Psoas muscle (tissue), 8 donors: ENCODE results near the gene IGF2BP1. TPM values are rescaled to one million over a fixed set of nuclear protein-coding genes. Genes with fewer than 3 reads are reported as not detected.

Experiments used
- ATAC-seq, 4 donors: fragments of 200-7000 bp; cut with Tn5 transposase; one replicate each; pipeline ENCODE4 v1.9.1; 2020; ENCODE audit warnings: moderate library complexity in 3 of 4, mild to moderate bottlenecking in 2 of 4
- DNase-seq, 2 donors: peaks; one replicate each; pipeline ENCODE4 v3.0.0-alpha.2; 2020
- H3K27ac ChIP-seq: fragments of 200-600 bp; one replicate; pipeline ENCODE4 v1.8.0; 2022
- H3K27me3 ChIP-seq, 3 donors: fragments of 200-600 bp in 1 of 3; one replicate each; pipeline versions ENCODE4 v1.6.1 to v1.8.0; 2013 to 2022; ENCODE audit warnings: low read length in 2 of 3, mild to moderate bottlenecking in 2 of 3, moderate library complexity in 1 of 3; ENCODE audit not compliant: insufficient read depth in 3 of 3
- H3K36me3 ChIP-seq, 2 donors: fragments of 200-600 bp in 1 of 2; one replicate each; pipeline versions ENCODE4 v1.6.1 to v1.8.0; 2013 to 2022; ENCODE audit warnings: low read depth in 1 of 2, mild to moderate bottlenecking in 1 of 2, moderate library complexity in 1 of 2; ENCODE audit not compliant: insufficient read depth in 1 of 2
- H3K4me1 ChIP-seq: fragments of 200-600 bp; one replicate; pipeline ENCODE4 v1.8.0; 2022
- H3K4me3 ChIP-seq: fragments of 200-600 bp; one replicate; pipeline ENCODE4 v1.8.0; 2022; ENCODE audit warnings: mild to moderate bottlenecking
- H3K9me3 ChIP-seq: fragments of 200-600 bp; one replicate; pipeline ENCODE4 v1.8.0; 2022
- WGBS, 3 donors: extraction: QIAGEN DNeasy Blood & Tissue Kit; methylation state at CpG; one replicate each; pipeline versions ENCODE4 v1.1.6 to v1.1.7; 2013; 5-methylcytosine and 5-hydroxymethylcytosine counted together
- intact Hi-C, 2 donors: fragments of 100-400 bp; cut with DNase I; formaldehyde crosslinking; loops; one replicate each; pipeline versions ENCODE4 v1.11.0 to v1.14.2; 2022
- polyA plus RNA-seq, 3 donors: library from polyadenylated mRNA; stranded (reverse); fragments of 200-250 nt; gene quantifications; one replicate each; pipeline ENCODE4 v1.2.3, GENCODE V29; 2013
- total RNA-seq, 4 donors: library from RNA; stranded (reverse); fragmentation: NEBNext Ultra II Directional in 2 of 4; extraction: Animal tissue kit (Norgen Biotek cat#: 25700) in 2 of 4; gene quantifications; one replicate each; pipeline versions ENCODE4 v1.2.1 to v1.2.4, GENCODE V29; 2021 to 2023
- TF ChIP-seq, protein P1 (sequence below): fragments of 200-600 bp; IDR thresholded peaks from one replicate; pipeline ENCODE4 v1.8.0; 2022; ENCODE audit warnings: antibody characterized with exemption
- donor health status: healthy with polysubstance abuse.
- donor health status: DM: no; HTN: no; CAD: no; lungs with moderate emphysema.
- donor health status: Bipolar disorder and iron deficiency.
- donor health status: healthy.
- donor health status: DM: yes; HTN: yes; CAD: no.
- donor health status: DM: no; HTN: no; CAD: no.
- donor health status: DM: no; HTN: no; CAD: no.
- donor health status: DM: yes; HTN: yes; CAD: no.

IGF2BP1 gene
- total and polyA plus RNA-seq, 7 donors: not detected

DNA sequence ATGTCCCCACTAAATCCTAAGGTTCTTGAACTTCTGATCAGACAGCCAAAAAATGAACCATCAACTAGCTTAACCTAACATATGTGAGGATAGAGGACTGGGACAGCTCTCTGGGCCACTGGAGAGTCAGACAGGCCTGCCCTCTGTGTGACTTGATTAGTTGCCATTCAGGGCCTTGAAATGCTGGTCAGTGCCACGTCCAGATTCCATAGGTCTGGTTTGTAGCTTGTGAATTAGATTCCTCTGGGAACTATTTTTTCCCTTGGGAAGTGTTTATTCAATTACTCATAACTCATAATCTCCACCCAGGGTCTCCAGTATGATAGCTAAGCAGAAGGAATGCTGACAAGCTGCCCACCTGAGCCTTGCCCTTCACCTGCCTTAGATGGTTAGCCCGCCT lies 48.2 kb downstream of the IGF2BP1 start:
- DNase-seq (no peak), ATAC-seq (no peak)
- Histone ChIP-seq H3K4me3 (no peak overlapping the region), H3K9me3 (no peaks in the 10 kb centered on the region), H3K27me3 (peaks cover 0 to 4% (median 4%) of the 10 kb centered on the region in 3 donors), H3K27ac (no peak overlapping the region), H3K4me1 (no peaks in the 10 kb centered on the region), H3K36me3 (no peaks in the 10 kb centered on the region)
- 80 to 86% (median 81%) methylated on average over 2 of the region's 2 CpGs for WGBS, 3 donors
- intact Hi-C loops: no loop called here
- TF ChIP-seq, protein P1, sequence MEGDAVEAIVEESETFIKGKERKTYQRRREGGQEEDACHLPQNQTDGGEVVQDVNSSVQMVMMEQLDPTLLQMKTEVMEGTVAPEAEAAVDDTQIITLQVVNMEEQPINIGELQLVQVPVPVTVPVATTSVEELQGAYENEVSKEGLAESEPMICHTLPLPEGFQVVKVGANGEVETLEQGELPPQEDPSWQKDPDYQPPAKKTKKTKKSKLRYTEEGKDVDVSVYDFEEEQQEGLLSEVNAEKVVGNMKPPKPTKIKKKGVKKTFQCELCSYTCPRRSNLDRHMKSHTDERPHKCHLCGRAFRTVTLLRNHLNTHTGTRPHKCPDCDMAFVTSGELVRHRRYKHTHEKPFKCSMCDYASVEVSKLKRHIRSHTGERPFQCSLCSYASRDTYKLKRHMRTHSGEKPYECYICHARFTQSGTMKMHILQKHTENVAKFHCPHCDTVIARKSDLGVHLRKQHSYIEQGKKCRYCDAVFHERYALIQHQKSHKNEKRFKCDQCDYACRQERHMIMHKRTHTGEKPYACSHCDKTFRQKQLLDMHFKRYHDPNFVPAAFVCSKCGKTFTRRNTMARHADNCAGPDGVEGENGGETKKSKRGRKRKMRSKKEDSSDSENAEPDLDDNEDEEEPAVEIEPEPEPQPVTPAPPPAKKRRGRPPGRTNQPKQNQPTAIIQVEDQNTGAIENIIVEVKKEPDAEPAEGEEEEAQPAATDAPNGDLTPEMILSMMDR: no peak

DNA sequence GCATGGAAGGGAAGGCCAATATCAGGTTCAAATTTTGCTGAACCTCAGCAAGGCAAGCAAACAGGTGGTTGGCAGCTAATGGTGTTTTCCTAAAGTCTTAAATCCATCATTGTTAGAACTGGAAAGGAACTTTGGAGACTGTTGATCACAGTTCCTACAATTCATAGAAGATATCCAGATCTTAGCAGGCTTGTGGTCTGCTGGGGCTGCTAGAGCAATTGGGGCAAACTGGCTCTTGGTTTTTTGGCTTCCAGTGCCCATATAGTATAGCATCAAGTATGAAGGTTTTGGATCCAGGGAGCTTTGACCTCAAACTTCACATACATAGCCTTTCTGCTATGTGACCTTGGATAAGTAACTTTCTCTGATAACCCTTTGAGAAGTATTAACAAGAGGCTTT lies 49.7 kb downstream of the IGF2BP1 start:
- intact Hi-C loops: no loop called here

DNA sequence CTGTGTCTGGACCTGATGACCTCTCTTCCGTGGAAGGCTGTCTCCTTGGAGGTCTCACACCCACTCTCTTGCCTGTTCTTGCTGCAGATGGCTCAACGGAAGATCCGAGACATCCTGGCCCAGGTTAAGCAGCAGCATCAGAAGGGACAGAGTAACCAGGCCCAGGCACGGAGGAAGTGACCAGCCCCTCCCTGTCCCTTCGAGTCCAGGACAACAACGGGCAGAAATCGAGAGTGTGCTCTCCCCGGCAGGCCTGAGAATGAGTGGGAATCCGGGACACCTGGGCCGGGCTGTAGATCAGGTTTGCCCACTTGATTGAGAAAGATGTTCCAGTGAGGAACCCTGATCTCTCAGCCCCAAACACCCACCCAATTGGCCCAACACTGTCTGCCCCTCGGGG lies 52.1 kb downstream of the IGF2BP1 start:
- Histone ChIP-seq H3K4me3 (no peak overlapping the region), H3K9me3 (no peaks in the 10 kb centered on the region), H3K27me3 (peaks cover 0 to 4% (median 0%) of the 10 kb centered on the region in 3 donors), H3K4me1 (no peaks in the 10 kb centered on the region), H3K27ac (no peak overlapping the region), H3K36me3 (no peaks in the 10 kb centered on the region)
- ATAC-seq: no peak
- intact Hi-C loops: no loop called here
- TF ChIP-seq, protein P1: no peak
- no peak for DNase-seq
- 84 to 91% (median 88%) methylated on average over 11 of the region's 11 CpGs for WGBS, 3 donors

More for the DNA sequence above, 49.7 kb downstream of the IGF2BP1 start:
- DNase-seq: no peak
- Histone ChIP-seq H3K9me3 (no peaks in the 10 kb centered on the region), H3K4me1 (no peaks in the 10 kb centered on the region), H3K36me3 (no peaks in the 10 kb centered on the region), H3K27ac (no peak overlapping the region), H3K27me3 (peaks cover 0 to 4% (median 4%) of the 10 kb centered on the region in 3 donors), H3K4me3 (no peak overlapping the region)
- no peak for ATAC-seq
- TF ChIP-seq, protein P1: no peak

DNA sequence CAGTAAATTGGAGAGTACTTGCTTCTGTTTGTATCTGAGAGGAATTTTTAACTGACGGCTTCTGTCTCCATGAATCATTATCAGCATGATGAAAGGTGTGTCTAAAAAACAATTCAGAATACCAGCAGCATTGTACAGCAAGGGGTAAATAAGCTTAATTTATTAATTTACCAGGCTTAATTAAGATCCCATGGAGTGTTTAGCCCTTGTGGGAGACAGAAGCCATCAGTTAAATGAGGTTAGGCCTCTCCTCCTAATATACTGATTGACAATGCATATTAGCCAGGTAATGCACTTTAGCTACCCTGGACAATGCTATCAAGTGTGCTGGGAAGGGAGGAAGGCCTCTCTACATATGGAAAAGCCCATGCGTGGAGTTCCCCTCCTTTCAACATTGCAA lies 53.4 kb downstream of the IGF2BP1 start:
- DNase-seq (no peak), ATAC-seq (no peak)
- Histone ChIP-seq H3K36me3 (no peaks in the 10 kb centered on the region), H3K9me3 (no peaks in the 10 kb centered on the region), H3K27me3 (peaks cover 0 to 4% (median 0%) of the 10 kb centered on the region in 3 donors), H3K4me3 (no peak overlapping the region), H3K4me1 (no peaks in the 10 kb centered on the region), H3K27ac (no peak overlapping the region)
- TF ChIP-seq, protein P1: no peak
- intact Hi-C loops: no loop called here
- 94 to 97% (median 96%) methylated on average over 2 of the region's 2 CpGs for WGBS, 3 donors

DNA sequence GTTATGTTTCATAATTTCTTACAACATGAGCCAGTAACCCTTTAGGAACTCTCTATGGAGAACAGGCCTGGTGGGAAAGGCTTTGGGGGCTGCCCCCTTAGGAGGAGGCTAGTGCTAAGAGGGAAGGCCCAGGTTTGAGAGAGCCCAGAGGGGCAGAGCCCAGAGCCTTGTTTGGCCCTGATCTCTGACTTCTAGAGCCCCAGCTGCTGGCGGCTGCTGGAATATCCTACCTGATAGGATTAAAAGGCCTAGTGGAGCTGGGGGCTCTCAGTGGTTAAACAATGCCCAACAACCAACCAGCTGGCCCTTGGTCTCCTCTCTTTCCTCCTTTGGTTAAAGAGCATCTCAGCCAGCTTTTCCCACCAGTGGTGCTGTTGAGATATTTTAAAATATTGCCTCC lies 54.1 kb downstream of the IGF2BP1 start:
- 78 to 86% (median 84%) methylated on average over 1 of the region's 1 CpG for WGBS, 3 donors
- no peaks in the 10 kb centered on the region for H3K9me3 ChIP-seq
- no peak overlapping the region for H3K27ac ChIP-seq
- H3K4me1 ChIP-seq: no peaks in the 10 kb centered on the region
- ATAC-seq (no peak), DNase-seq (no peak)
- H3K36me3 ChIP-seq: no peaks in the 10 kb centered on the region
- intact Hi-C loops: no loop called here
- TF ChIP-seq, protein P1: no peak
- H3K4me3 ChIP-seq: no peak overlapping the region
- no peaks in the 10 kb centered on the region for H3K27me3 ChIP-seq
